Right cardiac atrium (tissue), 5 donors: ENCODE results near the gene SLC22A1. TPM values are rescaled to one million over a fixed set of nuclear protein-coding genes. Genes with fewer than 3 reads are reported as not detected.
"Not testable (repeated sequence)": the region's sequence is repeated elsewhere in the genome, so short reads cannot be mapped to it uniquely, and the experiment has no call there.

Source experiments
- ATAC-seq, 2 donors: fragments of 200-7000 bp; cut with Tn5 transposase; one replicate each; pipeline versions ENCODE4 v1.8.0 to v1.9.1; 2020; ENCODE audit warnings: moderate library complexity in 2 of 2, mild to moderate bottlenecking in 1 of 2
- DNase-seq, 3 donors: peaks; one replicate each; pipeline ENCODE4 v3.0.0-alpha.2; 2020
- H3K27ac ChIP-seq: one replicate; pipeline ENCODE4 v1.5.1; 2013; ENCODE audit warnings: mild to moderate bottlenecking, low read length, control low read depth, moderate library complexity
- H3K27me3 ChIP-seq: one replicate; pipeline ENCODE4 v1.6.1; 2013; ENCODE audit not compliant: control insufficient read depth, insufficient read depth
- H3K4me1 ChIP-seq: one replicate; pipeline ENCODE4 v1.6.1; 2013; ENCODE audit warnings: low read length; ENCODE audit not compliant: control insufficient read depth, insufficient read depth
- H3K4me3 ChIP-seq: one replicate; pipeline ENCODE4 v1.5.1; 2013; ENCODE audit warnings: low read length, control low read depth
- H3K9me3 ChIP-seq: one replicate; pipeline ENCODE4 v1.6.1; 2013; ENCODE audit warnings: low read length; ENCODE audit not compliant: control insufficient read depth
- WGBS: extraction: QIAGEN DNeasy Blood & Tissue Kit; methylation state at CpG from one replicate; pipeline ENCODE4 v1.1.7; 2013; 5-methylcytosine and 5-hydroxymethylcytosine counted together
- intact Hi-C, 4 donors: fragments of 100-400 bp; cut with DNase I; formaldehyde crosslinking; loops; one replicate each; pipeline versions ENCODE4 v1.11.0 to v1.14.0; 2022 to 2023
- polyA plus RNA-seq: library from polyadenylated mRNA; stranded (reverse); fragments of 200-250 nt; gene quantifications from one replicate; pipeline ENCODE4 v1.2.3, GENCODE V29; 2013
- total RNA-seq, 4 donors: library from RNA; stranded (reverse); fragmentation: NEBNext Ultra II Directional; extraction: Animal tissue kit (Norgen Biotek cat#: 25700); gene quantifications; one replicate each; pipeline ENCODE4 v1.2.1, GENCODE V29; 2021
- donor health status: healthy with polysubstance abuse.
- donor health status: DM: no; HTN: yes; CAD: no.
- donor health status: DM: no; HTN: no; CAD: no.
- donor health status: DM: no; HTN: yes; CAD: no; lungs with severe emphysema.
- donor health status: DM: yes; HTN: yes; CAD: no.

SLC22A1 gene
- total and polyA plus RNA-seq, 5 donors = 0.21 to 0.97 (median 0.45) TPM; not detected in 1

DNA sequence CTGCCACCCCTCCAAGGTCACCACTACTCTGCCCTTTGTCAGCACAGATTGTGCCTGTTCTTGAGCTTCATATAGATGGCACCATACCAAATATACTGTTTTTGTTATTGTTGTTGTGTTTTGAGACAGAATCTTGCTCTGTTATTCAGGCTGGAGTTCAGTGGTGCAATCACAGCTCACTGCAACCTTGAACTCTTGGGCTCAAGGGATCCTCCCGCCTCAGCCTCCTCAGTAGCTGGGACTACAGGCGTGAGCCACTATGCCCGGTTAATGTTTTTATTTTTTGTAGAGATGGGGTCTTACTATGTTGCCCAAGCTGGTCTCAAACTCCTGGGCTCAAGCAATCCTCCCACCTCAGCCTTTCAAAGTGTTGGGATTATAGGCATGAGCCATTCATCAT, 18.9 kb downstream of the SLC22A1 start:
- H3K4me3 ChIP-seq, DNase-seq, ATAC-seq, H3K27me3 ChIP-seq, H3K27ac ChIP-seq, H3K4me1 ChIP-seq, H3K9me3 ChIP-seq: not testable (repeated sequence)
- intact Hi-C loops = loop anchor here in 1 of 4 donors (5.0 kb wide), 1 partner anchor 312 kb away; no protein-coding TSS in a partner anchor
- WGBS = 80% methylated on average over 3 of the region's 3 CpGs

DNA sequence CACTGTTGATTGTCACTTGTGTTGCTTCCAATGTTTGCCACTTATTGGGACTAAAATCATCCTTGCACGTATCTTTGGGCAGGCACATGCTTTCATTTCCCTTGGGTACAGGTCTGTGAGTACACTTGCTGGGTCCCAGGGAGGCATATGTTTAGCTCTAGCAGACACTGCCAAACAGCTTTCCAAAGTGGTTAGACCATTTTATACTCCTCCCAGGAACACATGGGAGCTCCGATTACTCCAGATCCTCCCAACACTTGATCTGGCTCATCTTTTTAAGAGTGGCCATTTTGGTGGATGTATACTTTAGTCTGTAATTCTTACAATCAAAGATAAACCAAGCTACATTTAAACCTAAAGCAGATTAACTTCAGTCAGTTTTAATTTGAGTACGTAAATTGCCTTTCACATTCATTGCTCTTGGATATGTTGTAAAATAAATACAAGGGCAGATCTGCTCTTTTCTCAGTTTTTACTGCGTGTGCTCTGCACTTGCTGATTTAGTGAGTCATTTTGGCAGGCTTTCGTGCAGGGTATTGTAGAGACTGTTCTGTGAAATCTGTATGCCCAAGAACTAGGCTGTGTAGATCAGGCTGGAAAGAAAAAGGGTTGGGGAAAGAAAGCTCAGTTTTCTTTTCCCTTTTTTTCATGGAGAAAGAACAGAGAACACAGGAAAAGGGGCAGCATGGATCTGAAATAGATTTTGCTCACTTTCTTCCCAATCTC, 19.5 kb downstream of the SLC22A1 start:
- peak; percentile 55 to 66 for ATAC-seq
- Histone ChIP-seq H3K4me1 (no peaks in the 10 kb centered on the region), H3K4me3 (no peak overlapping the region), H3K9me3 (no peaks in the 10 kb centered on the region), H3K27ac (no peak overlapping the region), H3K27me3 (no peaks in the 10 kb centered on the region)
- 62% methylated on average over 5 of the region's 5 CpGs for WGBS
- intact Hi-C loops = loop anchor here in 1 of 4 donors (5.0 kb wide), 1 partner anchor 311 kb away; no protein-coding TSS in a partner anchor
- no peak for DNase-seq

DNA sequence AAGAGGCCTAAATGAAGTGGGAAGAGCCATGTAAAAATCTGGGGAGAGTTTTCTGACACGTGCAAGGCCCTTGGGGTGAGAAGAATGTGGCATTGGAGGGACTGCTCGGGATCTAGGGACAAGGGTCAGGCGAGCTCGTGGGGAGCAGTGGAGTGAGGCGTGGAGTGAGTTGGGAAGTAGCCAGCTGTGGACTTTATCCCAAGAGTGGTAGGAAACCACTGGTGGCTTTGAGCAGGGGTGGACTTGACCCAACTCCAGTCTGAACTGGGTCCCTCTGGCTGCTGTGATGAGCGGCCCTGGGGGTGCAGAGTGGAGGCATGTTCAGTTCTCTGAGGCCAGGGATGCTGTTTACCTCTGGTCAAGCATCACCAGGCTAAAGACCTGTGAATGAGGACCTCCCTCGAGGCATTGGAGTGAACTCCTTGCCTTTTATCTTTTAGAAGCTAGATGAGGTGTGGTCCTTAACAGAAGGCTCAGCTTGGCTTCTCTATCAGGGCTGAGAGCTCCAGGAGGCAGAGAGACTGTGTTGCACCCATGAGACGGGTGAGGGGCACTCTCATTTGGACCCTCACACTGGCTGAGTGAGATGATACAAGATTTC, 20.6 kb downstream of the SLC22A1 start:
- H3K4me3 ChIP-seq = no peak overlapping the region
- H3K27me3 ChIP-seq = no peaks in the 10 kb centered on the region
- ATAC-seq = no peak
- H3K9me3 ChIP-seq = no peaks in the 10 kb centered on the region
- intact Hi-C loops = loop anchor here in 1 of 4 donors (5.0 kb wide), 1 partner anchor 310 kb away; no protein-coding TSS in a partner anchor
- DNase-seq = no peak
- no peaks in the 10 kb centered on the region for H3K4me1 ChIP-seq
- no peak overlapping the region for H3K27ac ChIP-seq
- WGBS = 80% methylated on average over 8 of the region's 8 CpGs

DNA sequence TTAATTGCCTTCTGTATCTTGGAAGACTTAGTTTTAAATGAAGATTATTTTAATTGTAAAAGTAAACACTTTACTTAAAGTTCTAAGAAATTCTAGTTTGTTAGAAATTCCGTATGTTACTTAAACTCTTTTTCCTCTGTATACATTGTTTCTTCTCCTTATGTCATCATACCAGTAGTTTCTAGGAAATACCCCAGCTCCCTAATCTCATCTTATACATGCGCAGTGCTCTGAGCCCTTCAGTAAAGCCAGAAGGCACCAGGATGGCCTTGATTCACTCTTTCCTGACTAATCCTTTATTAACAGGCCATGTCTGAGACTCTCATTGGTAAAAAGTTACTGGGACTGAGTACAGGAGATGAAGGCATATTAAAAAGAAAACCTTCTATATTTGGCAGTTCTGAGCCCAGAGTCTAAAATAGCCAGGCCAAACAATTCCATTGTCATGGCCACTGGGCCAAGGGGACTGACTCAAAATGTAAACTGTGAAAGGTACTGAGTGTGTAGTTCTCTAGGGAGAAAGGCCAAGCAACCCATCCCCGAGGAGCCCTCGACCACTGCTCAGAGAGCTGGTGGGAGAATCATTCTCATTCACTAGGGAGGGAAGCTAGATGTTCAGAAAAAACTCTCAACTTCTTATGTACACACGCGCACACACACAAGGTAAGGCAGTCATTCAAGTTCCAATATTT, 25.0 kb downstream of the SLC22A1 start:
- Histone ChIP-seq H3K27me3 (no peaks in the 10 kb centered on the region), H3K4me3 (no peak overlapping the region), H3K4me1 (no peaks in the 10 kb centered on the region), H3K27ac (no peak overlapping the region), H3K9me3 (no peaks in the 10 kb centered on the region)
- ATAC-seq (no peak), DNase-seq (no peak)
- intact Hi-C loops = no loop called here
- 90% methylated on average over 6 of the region's 6 CpGs for WGBS

DNA sequence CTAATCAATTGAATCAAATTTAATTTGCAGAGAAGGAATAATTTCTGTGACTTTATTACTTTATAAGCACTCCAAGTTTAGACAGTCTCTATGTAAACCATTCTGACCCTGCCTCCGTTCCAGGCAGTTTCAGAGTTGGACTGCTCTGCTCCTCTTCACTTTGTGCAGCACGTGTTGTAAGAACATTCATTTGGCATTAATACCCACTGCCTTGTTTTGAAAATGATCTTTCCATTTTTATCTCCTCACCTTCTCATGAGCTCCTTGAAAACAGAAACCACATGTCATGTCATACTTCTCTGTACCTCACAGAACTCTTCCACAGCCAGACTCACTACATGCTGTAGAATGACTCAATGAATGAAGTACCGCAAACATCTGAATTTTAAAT, 25.5 kb downstream of the SLC22A1 start:
- no peak for DNase-seq
- Histone ChIP-seq H3K4me3 (no peak overlapping the region), H3K27me3 (no peaks in the 10 kb centered on the region), H3K9me3 (no peaks in the 10 kb centered on the region), H3K4me1 (no peaks in the 10 kb centered on the region), H3K27ac (no peak overlapping the region)
- intact Hi-C loops = no loop called here
- ATAC-seq = no peak
- 77% methylated on average over 3 of the region's 3 CpGs for WGBS

DNA sequence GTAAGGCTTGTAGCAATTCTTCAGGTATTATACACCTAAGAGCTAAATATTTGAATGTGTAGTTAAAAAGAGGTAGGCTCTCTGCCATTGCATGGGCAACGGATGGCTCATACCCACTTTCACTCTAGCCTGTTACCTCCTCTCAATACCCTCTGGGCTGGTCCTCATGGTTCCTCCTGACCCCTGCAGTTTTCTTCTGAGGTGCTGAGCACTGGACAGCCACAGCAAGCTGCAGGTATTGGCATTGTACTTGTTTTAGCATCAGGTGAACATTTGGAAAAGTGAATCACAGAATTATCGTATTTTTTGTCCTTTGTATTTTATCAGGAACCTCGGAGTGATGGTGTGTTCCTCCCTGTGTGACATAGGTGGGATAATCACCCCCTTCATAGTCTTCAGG, 32.9 kb downstream of the SLC22A1 start:
- Histone ChIP-seq H3K27me3 (no peaks in the 10 kb centered on the region), H3K4me3 (no peak overlapping the region), H3K4me1 (no peaks in the 10 kb centered on the region), H3K27ac (no peak overlapping the region), H3K9me3 (no peaks in the 10 kb centered on the region)
- DNase-seq (no peak), ATAC-seq (no peak)
- 95% methylated on average over 3 of the region's 3 CpGs for WGBS
- intact Hi-C loops = no loop called here

DNA sequence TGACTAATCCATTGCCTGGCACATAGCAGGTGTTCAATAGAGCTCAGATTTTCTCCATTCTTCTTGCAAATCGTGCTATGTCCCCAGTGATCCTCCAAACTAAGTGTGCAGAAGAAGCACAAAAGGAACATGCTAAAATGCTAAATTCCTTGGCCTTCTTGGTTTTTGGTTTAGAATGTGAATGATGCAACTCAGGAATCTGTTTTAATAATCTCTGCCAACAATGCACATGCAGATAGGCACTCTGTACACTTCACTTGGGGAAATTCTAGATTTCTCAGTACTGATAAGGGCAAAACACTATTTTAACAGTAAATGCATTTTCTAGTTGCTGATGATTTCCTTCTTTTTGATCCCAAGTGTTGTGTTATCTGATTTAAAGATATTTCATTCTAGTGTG, 35.2 kb downstream of the SLC22A1 start:
- no peaks in the 10 kb centered on the region for H3K4me1 ChIP-seq
- intact Hi-C loops = no loop called here
- H3K9me3 ChIP-seq = no peaks in the 10 kb centered on the region
- no peaks in the 10 kb centered on the region for H3K27me3 ChIP-seq
- H3K27ac ChIP-seq = no peak overlapping the region
- 72% methylated on average over 1 of the region's 1 CpG for WGBS
- no peak for ATAC-seq
- no peak for DNase-seq
- no peak overlapping the region for H3K4me3 ChIP-seq

DNA sequence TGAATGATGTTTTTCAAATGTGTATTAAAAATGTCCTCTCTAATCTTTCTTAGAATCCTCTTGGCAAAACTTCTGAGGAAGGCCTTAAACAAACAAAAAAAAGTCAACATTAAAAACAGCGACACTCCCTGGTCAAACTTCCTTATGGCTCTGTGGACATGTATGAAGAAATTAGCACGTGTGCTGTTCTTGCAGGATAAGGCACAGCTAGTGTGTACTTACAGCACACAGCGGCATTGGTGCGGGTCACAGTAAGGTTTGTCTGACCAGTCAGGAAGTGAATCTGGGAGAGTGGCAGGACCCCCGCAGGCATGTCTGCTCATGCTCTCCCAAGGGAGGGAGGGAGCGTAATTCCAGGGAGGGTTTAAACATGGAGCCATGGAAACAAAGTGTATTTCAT, 38.8 kb downstream of the SLC22A1 start:
- Histone ChIP-seq H3K9me3 (no peaks in the 10 kb centered on the region), H3K4me1 (no peaks in the 10 kb centered on the region), H3K27ac (no peak overlapping the region), H3K27me3 (no peaks in the 10 kb centered on the region), H3K4me3 (no peak overlapping the region)
- intact Hi-C loops = no loop called here
- no peak for ATAC-seq
- no peak for DNase-seq
- WGBS = 56% methylated on average over 6 of the region's 6 CpGs

DNA sequence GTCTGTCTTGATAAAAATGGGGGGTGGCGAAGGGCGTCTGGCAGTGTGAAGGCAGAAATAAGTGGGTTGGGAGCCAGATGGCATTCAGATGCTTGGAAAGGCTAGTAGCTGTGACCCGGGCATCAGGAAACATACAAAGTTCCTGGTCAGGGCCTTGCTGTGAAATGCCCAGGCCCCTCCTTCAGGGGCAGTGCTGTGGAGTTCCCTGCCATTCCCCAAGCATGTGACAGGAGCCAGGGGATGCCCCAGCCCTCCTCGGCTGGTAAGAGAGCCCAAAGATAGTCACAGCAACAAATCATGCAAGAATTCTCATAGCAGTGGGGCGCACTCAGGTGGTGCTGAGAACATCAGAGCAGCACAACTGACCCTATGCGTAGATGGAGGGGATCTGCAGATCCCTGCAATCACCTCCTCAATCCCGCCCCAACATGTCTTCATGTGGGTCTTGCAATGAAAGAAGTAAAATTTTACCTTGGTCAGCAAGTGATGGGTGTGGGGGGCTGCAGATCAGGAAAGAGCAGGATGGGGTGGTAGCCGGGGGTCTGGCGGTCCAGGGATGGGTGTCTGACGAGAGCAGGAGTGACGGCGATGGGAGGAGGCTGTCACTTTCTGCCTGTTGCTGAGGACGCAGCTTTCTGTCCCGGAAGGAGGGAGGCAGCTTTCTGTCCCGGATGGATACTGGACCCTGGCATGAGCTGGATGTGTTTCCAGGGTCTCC, 39.5 kb downstream of the SLC22A1 start:
- no peak overlapping the region for H3K4me3 ChIP-seq
- ATAC-seq (no peak), DNase-seq (no peak)
- 80% methylated on average over 15 of the region's 15 CpGs for WGBS
- no peak overlapping the region for H3K27ac ChIP-seq
- intact Hi-C loops = no loop called here
- no peaks in the 10 kb centered on the region for H3K27me3 ChIP-seq
- H3K4me1 ChIP-seq = no peaks in the 10 kb centered on the region
- H3K9me3 ChIP-seq = no peaks in the 10 kb centered on the region

DNA sequence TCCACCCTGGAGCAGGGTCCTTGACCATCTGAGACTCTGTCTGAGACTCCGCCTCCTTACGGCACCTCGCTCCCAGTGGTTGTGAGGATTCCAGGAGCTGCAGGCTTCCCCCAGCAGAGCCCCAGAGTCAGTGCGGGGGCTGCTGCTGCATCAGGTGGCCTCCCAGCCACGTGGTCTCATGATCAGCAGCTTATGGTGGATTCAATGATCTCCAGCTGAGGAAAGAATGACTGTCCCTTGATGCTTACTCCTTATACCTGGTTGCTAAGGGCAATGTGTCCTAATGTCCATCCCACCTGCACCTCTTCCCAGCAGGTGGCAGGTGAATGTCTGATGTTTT, 40.0 kb downstream of the SLC22A1 start:
- Histone ChIP-seq H3K9me3 (no peaks in the 10 kb centered on the region), H3K4me3 (no peak overlapping the region), H3K4me1 (no peaks in the 10 kb centered on the region), H3K27ac (no peak overlapping the region), H3K27me3 (no peaks in the 10 kb centered on the region)
- DNase-seq (no peak), ATAC-seq (no peak)
- WGBS = 67% methylated on average over 5 of the region's 5 CpGs
- intact Hi-C loops = no loop called here

DNA sequence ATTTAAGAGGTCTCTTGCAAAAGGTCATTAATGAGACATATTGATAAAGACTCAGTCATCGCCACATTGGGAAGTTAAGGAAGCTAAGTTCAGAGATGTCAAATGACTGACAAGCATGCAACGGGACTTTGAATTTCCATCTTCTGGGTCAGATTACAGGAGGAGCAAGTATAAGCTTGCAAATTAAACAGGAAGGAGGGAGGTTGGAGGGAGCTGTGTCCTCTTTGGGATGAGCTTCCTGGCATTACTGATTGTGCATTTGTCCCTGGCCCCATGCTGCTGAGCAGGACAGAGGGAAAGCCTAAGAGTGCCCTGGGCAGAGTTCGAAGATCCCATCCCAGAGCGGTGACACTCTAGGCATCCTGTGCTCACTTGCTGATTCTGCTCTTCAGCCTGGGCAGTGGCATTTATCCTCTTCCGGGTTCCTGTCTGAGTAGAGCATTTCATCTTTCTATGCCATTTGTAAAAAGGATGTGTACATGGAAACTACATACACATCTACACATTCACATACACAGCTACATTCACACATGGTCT, 40.5 kb downstream of the SLC22A1 start:
- ATAC-seq (no peak), DNase-seq (no peak)
- Histone ChIP-seq H3K27me3 (no peaks in the 10 kb centered on the region), H3K4me3 (no peak overlapping the region), H3K4me1 (no peaks in the 10 kb centered on the region), H3K27ac (no peak overlapping the region), H3K9me3 (no peaks in the 10 kb centered on the region)
- WGBS = 73% methylated on average over 5 of the region's 5 CpGs
- intact Hi-C loops = no loop called here
